Keratinocyte (primary cell): ENCODE data around the gene ILK. TPM values are rescaled to one million over a fixed set of nuclear protein-coding genes. Genes with fewer than 3 reads are reported as not detected.

Experiments
- DNase-seq: peaks from one replicate; pipeline ENCODE4 v3.0.0-alpha.2; 2011; ENCODE audit warnings: low read depth, missing footprints, low spot score
- FAIRE-seq: peaks from 2 replicates; lab custom pipeline; 2011; peaks lifted over from hg19 to GRCh38; lab: Jason Lieb, UNC
- H2AFZ ChIP-seq: 2 replicates; pipeline ENCODE4 v1.6.0; 2012; ENCODE audit warnings: low read length, control low read depth, inconsistent platforms; ENCODE audit not compliant: control insufficient read depth
- H3K27ac ChIP-seq: 2 replicates; pipeline ENCODE4 v1.5.1; 2011; ENCODE audit warnings: low read length; ENCODE audit not compliant: control insufficient read depth, insufficient read depth
- H3K27me3 ChIP-seq: 3 replicates; pipeline ENCODE4 v1.6.0; 2011; ENCODE audit warnings: low read length; ENCODE audit not compliant: control insufficient read depth, insufficient read depth; ENCODE audit errors: extremely low read depth
- H3K36me3 ChIP-seq, 2 experiments: 2 replicates in 1 of 2; 3 replicates in 1 of 2; pipeline ENCODE4 v1.5.1; 2011; ENCODE audit warnings: low read length in 2 of 2, mild to moderate bottlenecking in 1 of 2; ENCODE audit not compliant: control insufficient read depth in 2 of 2, insufficient read depth in 2 of 2; ENCODE audit errors: extremely low read depth in 1 of 2
- H3K4me1 ChIP-seq: 3 replicates; pipeline ENCODE4 v1.5.1; 2011; ENCODE audit warnings: low read length; ENCODE audit not compliant: control insufficient read depth, insufficient read depth; ENCODE audit errors: extremely low read depth
- H3K4me2 ChIP-seq: 3 replicates; pipeline ENCODE4 v1.6.0; 2011; ENCODE audit warnings: low read depth, low read length; ENCODE audit not compliant: control insufficient read depth, insufficient read depth; ENCODE audit errors: extremely low read depth
- H3K4me3 ChIP-seq, 3 experiments: fragments of 200-600 bp in 1 of 3; sonication (generic) in 1 of 3; 2 replicates in 2 of 3; 3 replicates in 1 of 3; pipeline ENCODE4 v1.5.1; 2011 to 2016; ENCODE audit warnings: low read length in 3 of 3, mild to moderate bottlenecking in 3 of 3, control low read depth in 2 of 3, inconsistent platforms in 1 of 3, low read depth in 1 of 3, mixed read lengths in 1 of 3, mixed run types in 1 of 3, moderate library complexity in 1 of 3; ENCODE audit not compliant: control insufficient read depth in 2 of 3, insufficient read depth in 2 of 3; ENCODE audit errors: extremely low read depth in 1 of 3
- H3K79me2 ChIP-seq: 2 replicates; pipeline ENCODE4 v1.6.0; 2012; ENCODE audit warnings: low read length; ENCODE audit not compliant: control insufficient read depth, insufficient read depth
- H3K9ac ChIP-seq: 3 replicates; pipeline ENCODE4 v1.6.0; 2011; ENCODE audit warnings: low read length; ENCODE audit not compliant: control insufficient read depth, insufficient read depth; ENCODE audit errors: extremely low read depth
- H3K9me1 ChIP-seq: 3 replicates; pipeline ENCODE4 v1.6.0; 2011; ENCODE audit warnings: low read length; ENCODE audit not compliant: control insufficient read depth, insufficient read depth; ENCODE audit errors: extremely low read depth
- H3K9me3 ChIP-seq: 2 replicates; pipeline ENCODE4 v1.5.1; 2012; ENCODE audit warnings: low read depth, low read length; ENCODE audit not compliant: control insufficient read depth
- H4K20me1 ChIP-seq: 3 replicates; pipeline ENCODE4 v1.6.0; 2011; ENCODE audit warnings: low read length; ENCODE audit not compliant: control insufficient read depth, insufficient read depth; ENCODE audit errors: extremely low read depth
- EZH2 ChIP-seq: IDR thresholded peaks from one replicate; pipeline ENCODE4 v1.6.1; 2012; ENCODE audit warnings: inconsistent platforms, mild to moderate bottlenecking, low read length, moderate library complexity
- dilution Hi-C: fragments of 300-500 bp; cut with MboI; formaldehyde crosslinking; loops from one replicate; pipeline ENCODE4 v1.7.0; 2020; ENCODE audit warnings: low sequenced_read_pairs; ENCODE audit not compliant: extremely low pct_ligation_motif_present
- polyA plus RNA-seq, 5 experiments: library from polyadenylated mRNA; depleted of rRNA in 3 of 5; stranded (reverse) in 3 of 5; stranded (forward) in 1 of 5; unstranded in 1 of 5; fragments of >200 nt; gene quantifications; 1 replicate in 1 of 5; 2 replicates in 3 of 5; 3 replicates in 1 of 5; pipeline versions ENCODE4 v1.2.1 to v1.2.3, GENCODE V29; 2011 to 2012; ENCODE audit warnings: missing spikeins in 2 of 5, low read depth in 1 of 5, low replicate concordance in 1 of 5
- TF ChIP-seq, protein P1 (sequence below), 3 experiments: IDR thresholded peaks in 1 of 3; conservative IDR thresholded peaks in 1 of 3; optimal IDR thresholded peaks in 1 of 3; 2 replicates in 2 of 3; 3 replicates in 1 of 3; pipeline versions ENCODE3 to v1.5.1; 2011; ENCODE audit warnings: low read length in 3 of 3, mild to moderate bottlenecking in 3 of 3, moderate library complexity in 2 of 3, control low read depth in 1 of 3, inconsistent platforms in 1 of 3; ENCODE audit not compliant: insufficient read depth in 2 of 3; ENCODE audit errors: extremely low read depth in 1 of 3

ILK gene
- polyA plus RNA-seq, 1 donor (not counting 4 experiments of a cell fraction or from before 2014, with no cell fraction given) = 117 TPM

DNA sequence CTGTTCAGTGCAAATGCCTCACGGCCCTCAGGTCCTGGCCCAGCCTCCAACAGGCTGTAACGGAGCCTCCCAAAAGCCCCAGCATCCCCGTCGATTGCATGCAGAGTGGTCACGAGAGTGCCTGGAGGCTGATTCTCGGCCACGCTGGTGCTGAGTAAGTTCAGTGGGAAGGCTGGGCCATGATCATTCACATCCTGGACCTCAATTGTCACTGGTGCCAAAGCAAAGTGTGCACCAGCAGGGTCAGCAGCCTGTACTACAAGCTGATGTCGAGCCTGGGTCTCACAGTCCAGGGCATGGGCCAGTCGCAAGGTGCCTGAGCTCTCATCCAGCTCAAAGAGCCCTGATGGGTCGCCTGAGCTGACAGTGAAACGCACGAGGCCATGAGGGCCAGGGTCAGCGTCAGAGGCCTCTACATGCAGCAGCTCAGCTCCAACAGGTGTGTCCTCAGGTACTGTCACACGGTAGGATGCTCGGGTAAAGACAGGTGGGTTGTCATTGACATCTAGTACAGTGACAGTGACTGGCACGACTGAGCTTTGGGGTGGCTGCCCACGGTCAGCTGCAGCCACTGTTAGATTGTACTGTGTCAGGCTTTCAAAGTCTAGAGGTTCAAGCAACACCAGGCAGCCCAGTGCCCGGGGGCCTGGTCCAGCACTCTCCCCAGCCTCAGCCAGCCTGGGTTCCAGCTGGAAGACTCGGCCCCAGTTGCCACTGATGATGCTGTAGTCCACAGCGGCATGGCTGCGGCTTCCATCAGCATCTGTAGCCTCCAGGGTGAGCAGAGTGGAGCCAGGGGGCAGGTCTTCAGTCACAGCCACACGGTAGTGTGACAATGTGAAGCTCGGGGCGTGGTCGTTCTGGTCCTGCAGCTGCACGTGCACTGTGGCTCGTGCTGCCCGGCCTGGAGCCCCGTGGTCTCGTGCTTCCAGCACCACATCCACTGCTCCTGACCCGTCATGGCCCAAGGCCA lies 20.1 kb downstream of the ILK start:
- Histone ChIP-seq H3K36me3 (no peaks in the 10 kb centered on the region), H4K20me1 (no peaks in the 10 kb centered on the region), H3K9me3 (no peaks in the 10 kb centered on the region), H3K27ac (no peak overlapping the region), H3K4me3 (no peak overlapping the region), H2AFZ (no peak overlapping the region), H3K9me1 (no peaks in the 10 kb centered on the region), H3K27me3 (peaks cover 10% of the 10 kb centered on the region), H3K79me2 (no peaks in the 10 kb centered on the region), H3K9ac (no peak overlapping the region), H3K4me2 (no peak overlapping the region), H3K4me1 (no peaks in the 10 kb centered on the region)
- DNase-seq (no peak), FAIRE-seq (no peak)
- dilution Hi-C loops = no loop called here
- no peak for TF ChIP-seq EZH2
- TF ChIP-seq, protein P1, sequence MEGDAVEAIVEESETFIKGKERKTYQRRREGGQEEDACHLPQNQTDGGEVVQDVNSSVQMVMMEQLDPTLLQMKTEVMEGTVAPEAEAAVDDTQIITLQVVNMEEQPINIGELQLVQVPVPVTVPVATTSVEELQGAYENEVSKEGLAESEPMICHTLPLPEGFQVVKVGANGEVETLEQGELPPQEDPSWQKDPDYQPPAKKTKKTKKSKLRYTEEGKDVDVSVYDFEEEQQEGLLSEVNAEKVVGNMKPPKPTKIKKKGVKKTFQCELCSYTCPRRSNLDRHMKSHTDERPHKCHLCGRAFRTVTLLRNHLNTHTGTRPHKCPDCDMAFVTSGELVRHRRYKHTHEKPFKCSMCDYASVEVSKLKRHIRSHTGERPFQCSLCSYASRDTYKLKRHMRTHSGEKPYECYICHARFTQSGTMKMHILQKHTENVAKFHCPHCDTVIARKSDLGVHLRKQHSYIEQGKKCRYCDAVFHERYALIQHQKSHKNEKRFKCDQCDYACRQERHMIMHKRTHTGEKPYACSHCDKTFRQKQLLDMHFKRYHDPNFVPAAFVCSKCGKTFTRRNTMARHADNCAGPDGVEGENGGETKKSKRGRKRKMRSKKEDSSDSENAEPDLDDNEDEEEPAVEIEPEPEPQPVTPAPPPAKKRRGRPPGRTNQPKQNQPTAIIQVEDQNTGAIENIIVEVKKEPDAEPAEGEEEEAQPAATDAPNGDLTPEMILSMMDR (optimal IDR thresholded peaks at IDR 0.05 in 1 of 3, IDR thresholded peaks at IDR 0.05 in 1 of 3, conservative IDR thresholded peaks at IDR 0.05 in 1 of 3; ENCODE audit: extremely low read depth in 1 of 3, insufficient read depth in 2 of 3, low read length in 3 of 3) = no peak

DNA sequence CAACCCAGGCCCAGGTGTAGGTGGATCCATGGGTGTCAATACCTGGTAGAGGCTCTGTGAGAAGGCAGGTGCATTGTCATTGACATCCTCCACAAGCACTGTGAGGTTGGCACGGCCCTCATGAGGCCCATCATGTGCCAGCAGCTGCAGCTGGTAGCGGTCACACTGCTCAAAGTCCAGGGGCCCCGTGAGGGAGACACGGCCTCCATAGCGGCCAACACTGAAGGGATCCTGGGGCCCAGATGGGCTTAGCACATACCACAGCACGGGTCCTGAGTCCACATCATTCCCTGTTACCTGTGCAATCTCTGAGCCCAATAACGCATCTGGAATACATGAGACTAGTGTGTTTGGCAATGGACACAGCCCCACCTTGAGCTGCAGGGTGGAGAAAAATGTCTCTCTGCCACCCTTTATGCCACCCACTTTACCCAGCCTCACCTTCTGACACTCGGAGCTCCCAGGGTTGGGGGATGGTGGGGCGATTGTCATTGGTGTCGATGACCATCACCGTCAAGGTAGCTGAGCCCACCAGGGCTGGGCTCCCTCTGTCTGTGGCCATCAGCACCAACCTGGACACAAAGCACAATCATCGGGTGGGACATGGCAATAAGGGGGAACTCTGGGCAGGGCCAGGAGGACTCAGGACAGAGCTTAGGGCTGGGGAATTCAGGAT lies 21.7 kb downstream of the ILK start:
- Histone ChIP-seq H3K36me3 (no peaks in the 10 kb centered on the region), H3K27me3 (peaks cover 26% of the 10 kb centered on the region)

More for the DNA sequence above, 21.7 kb downstream of the ILK start:
- no peaks in the 10 kb centered on the region for H3K4me1 ChIP-seq
- no peak overlapping the region for H3K9ac ChIP-seq
- TF ChIP-seq, protein P1 (optimal IDR thresholded peaks at IDR 0.05 in 1 of 3, IDR thresholded peaks at IDR 0.05 in 1 of 3, conservative IDR thresholded peaks at IDR 0.05 in 1 of 3; ENCODE audit: extremely low read depth in 1 of 3, insufficient read depth in 2 of 3, low read length in 3 of 3) = no peak
- TF ChIP-seq EZH2 = no peak
- no peaks in the 10 kb centered on the region for H4K20me1 ChIP-seq
- DNase-seq (no peak), FAIRE-seq (no peak)
- no peak overlapping the region for H3K27ac ChIP-seq
- H3K79me2 ChIP-seq = no peaks in the 10 kb centered on the region
- dilution Hi-C loops = no loop called here
- no peaks in the 10 kb centered on the region for H3K9me3 ChIP-seq
- no peaks in the 10 kb centered on the region for H3K9me1 ChIP-seq
- no peak overlapping the region for H2AFZ ChIP-seq
- no peak overlapping the region for H3K4me3 ChIP-seq
- no peak overlapping the region for H3K4me2 ChIP-seq
